HepG2 (cell line): Measurements from ENCODE around the gene SREBF1. TPM values are rescaled to one million over a fixed set of nuclear protein-coding genes. Genes with fewer than 3 reads are reported as not detected.
A peak's percentile ranks its signal among the peaks of the same experiment; 100 is the strongest.

Source experiments
- CBFB ChIP-seq: sonication (generic); formaldehyde crosslinking; IDR thresholded peaks from 2 replicates; pipeline ENCODE4 v1.4.0; 2020; ENCODE audit warnings: missing genetic modification reagents
- HNRNPLL ChIP-seq: fragments of 200-400 bp; formaldehyde crosslinking; IDR thresholded peaks from 2 replicates; pipeline ENCODE4 v1.6.1; 2017; ENCODE audit warnings: mild to moderate bottlenecking, low read depth, low read length; ENCODE audit not compliant: poor library complexity, severe bottlenecking
- JARID2 ChIP-seq: sonication (generic); formaldehyde crosslinking; IDR thresholded peaks from 2 replicates; pipeline ENCODE4 v1.8.1; 2023; ENCODE audit warnings: missing genetic modification reagents, inconsistent platforms; ENCODE audit not compliant: insufficient replicate concordance
- KDM5A ChIP-seq: fragments of 200-600 bp; sonication (generic); IDR thresholded peaks from 2 replicates; pipeline ENCODE4 v1.7.0; 2018; ENCODE audit warnings: antibody characterized with exemption, mild to moderate bottlenecking, low read length, borderline replicate concordance
- TAF1 ChIP-seq: sonication (generic); formaldehyde crosslinking; IDR thresholded peaks from 2 replicates; pipeline ENCODE4 v1.4.0; 2020; ENCODE audit warnings: missing genetic modification reagents
- TBX3 ChIP-seq: fragments of 450-650 bp; IDR thresholded peaks from 2 replicates; pipeline ENCODE4 v1.6.1; 2017; ENCODE audit warnings: antibody characterized with exemption, mild to moderate bottlenecking, inconsistent platforms, borderline replicate concordance
- ZBTB3 ChIP-seq: sonication (generic); formaldehyde crosslinking; IDR thresholded peaks from 2 replicates; pipeline ENCODE4 v1.4.0; 2020; ENCODE audit warnings: low read depth, mild to moderate bottlenecking, moderate library complexity, missing genetic modification reagents, borderline replicate concordance
- ZMYM4 ChIP-seq: sonication (generic); formaldehyde crosslinking; IDR thresholded peaks from 2 replicates; pipeline ENCODE4 v1.8.1; 2023; ENCODE audit warnings: mild to moderate bottlenecking, missing genetic modification reagents
- ZNF274 ChIP-seq: sonication (generic); formaldehyde crosslinking; IDR thresholded peaks from 2 replicates; pipeline ENCODE4 v1.5.1; 2020; ENCODE audit warnings: mild to moderate bottlenecking, missing genetic modification reagents
- ZNF333 ChIP-seq: sonication (generic); formaldehyde crosslinking; IDR thresholded peaks from 2 replicates; pipeline ENCODE4 v1.4.0; 2020; ENCODE audit warnings: mild to moderate bottlenecking, missing genetic modification reagents, borderline replicate concordance
- ZNF34 ChIP-seq: sonication (generic); formaldehyde crosslinking; IDR thresholded peaks from 2 replicates; pipeline ENCODE4 v1.4.0; 2020; ENCODE audit warnings: mild to moderate bottlenecking, missing genetic modification reagents, borderline replicate concordance
- ZNF670 ChIP-seq: sonication (generic); formaldehyde crosslinking; IDR thresholded peaks from 2 replicates; pipeline ENCODE4 v1.8.0; 2022; ENCODE audit warnings: mild to moderate bottlenecking, missing genetic modification reagents, borderline replicate concordance
- ZNF766 ChIP-seq: sonication (generic); formaldehyde crosslinking; IDR thresholded peaks from 2 replicates; pipeline ENCODE4 v1.5.0; 2020; ENCODE audit warnings: missing genetic modification reagents, borderline replicate concordance
- ZSCAN21 ChIP-seq: sonication (generic); formaldehyde crosslinking; IDR thresholded peaks from 2 replicates; pipeline ENCODE4 v1.8.0; 2022; ENCODE audit warnings: mild to moderate bottlenecking, missing genetic modification reagents, moderate library complexity, borderline replicate concordance
- ZXDC ChIP-seq: sonication (generic); formaldehyde crosslinking; IDR thresholded peaks from 2 replicates; pipeline ENCODE4 v1.5.0; 2020; ENCODE audit warnings: mild to moderate bottlenecking, missing genetic modification reagents
- polyA plus RNA-seq, 8 experiments: library from polyadenylated mRNA; depleted of rRNA in 3 of 8; stranded (reverse) in 7 of 8; unstranded in 1 of 8; fragments of >200 nt; fragmentation: Illumina TruSeq in 4 of 8; extraction: Trizol in 4 of 8; gene quantifications; 2 replicates each; pipeline versions ENCODE4 v1.2.1 to v1.2.3, GENCODE V29; 2011 to 2016; ENCODE audit warnings: low read depth in 4 of 8, missing spikeins in 1 of 8, mixed read lengths in 1 of 8; ENCODE audit not compliant: insufficient read depth in 1 of 8
- total RNA-seq, 5 experiments: library from RNA; depleted of rRNA; stranded (reverse); fragments of >200 nt; fragmentation: Illumina TruSeq; extraction: Trizol; gene quantifications; 2 replicates each; pipeline ENCODE4 v1.2.3, GENCODE V29; 2016; ENCODE audit warnings: low read depth in 1 of 5
- TF ChIP-seq, protein P1 (sequence below): sonication (generic); formaldehyde crosslinking; IDR thresholded peaks from 2 replicates; pipeline ENCODE4 v1.4.0; 2020; ENCODE audit warnings: mild to moderate bottlenecking, missing genetic modification reagents, borderline replicate concordance
- TF ChIP-seq, protein P2 (sequence below): IDR thresholded peaks from 2 replicates; pipeline ENCODE4 v1.6.1; 2012; ENCODE audit warnings: low read length, improper control_type of control experiment
- TF ChIP-seq, protein P3 (sequence below): sonication (generic); formaldehyde crosslinking; IDR thresholded peaks from 2 replicates; pipeline ENCODE4 v1.5.0; 2020; ENCODE audit warnings: missing genetic modification reagents, mild to moderate bottlenecking, borderline replicate concordance

SREBF1 gene
- total and polyA plus RNA-seq, 2 of the 13 experiments (the other 11 are each of a cell fraction or from before 2014, with no cell fraction given): 34.3 to 38.0 TPM

DNA sequence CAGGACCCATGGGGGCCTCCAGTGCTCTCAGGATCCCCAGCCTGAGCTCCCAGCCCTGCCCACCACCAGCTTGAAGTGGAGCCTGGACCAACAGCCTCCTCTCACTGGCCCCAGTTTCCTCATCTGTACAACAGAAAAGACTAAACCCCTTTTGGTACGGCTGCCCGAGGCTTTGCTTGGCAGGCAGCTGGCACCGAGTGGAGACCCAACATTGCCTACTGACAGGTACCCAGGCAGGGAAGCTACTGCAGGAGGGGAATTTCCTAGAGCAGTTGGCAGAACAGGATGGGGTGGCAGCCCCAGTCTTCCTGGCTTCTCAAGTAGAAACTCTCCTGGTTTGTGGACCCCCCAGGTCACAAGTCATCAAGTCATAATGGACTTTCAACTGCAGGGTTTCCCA is 14.2 kb downstream of the SREBF1 start (continued):
- no peak for TF ChIP-seq TBX3
- no peak for TF ChIP-seq HNRNPLL
- TF ChIP-seq KDM5A: no peak
- TF ChIP-seq ZNF766 (CRISPR knock-in tag): 0 out of 2 replicates have a peak, but pooled peaks have one; percentile 18
- no peak for TF ChIP-seq ZNF333 (CRISPR knock-in tag)
- TF ChIP-seq ZMYM4 (CRISPR knock-in tag): 0 out of 2 replicates have a peak, but pooled peaks have one; percentile 21
- TF ChIP-seq, protein P1, sequence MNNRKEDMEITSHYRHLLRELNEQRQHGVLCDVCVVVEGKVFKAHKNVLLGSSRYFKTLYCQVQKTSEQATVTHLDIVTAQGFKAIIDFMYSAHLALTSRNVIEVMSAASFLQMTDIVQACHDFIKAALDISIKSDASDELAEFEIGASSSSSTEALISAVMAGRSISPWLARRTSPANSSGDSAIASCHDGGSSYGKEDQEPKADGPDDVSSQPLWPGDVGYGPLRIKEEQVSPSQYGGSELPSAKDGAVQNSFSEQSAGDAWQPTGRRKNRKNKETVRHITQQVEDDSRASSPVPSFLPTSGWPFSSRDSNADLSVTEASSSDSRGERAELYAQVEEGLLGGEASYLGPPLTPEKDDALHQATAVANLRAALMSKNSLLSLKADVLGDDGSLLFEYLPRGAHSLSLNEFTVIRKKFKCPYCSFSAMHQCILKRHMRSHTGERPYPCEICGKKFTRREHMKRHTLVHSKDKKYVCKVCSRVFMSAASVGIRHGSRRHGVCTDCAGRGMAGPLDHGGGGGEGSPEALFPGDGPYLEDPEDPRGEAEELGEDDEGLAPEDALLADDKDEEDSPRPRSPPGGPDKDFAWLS (CRISPR knock-in tag): no peak
- TF ChIP-seq CBFB: no peak
- TF ChIP-seq, protein P2, sequence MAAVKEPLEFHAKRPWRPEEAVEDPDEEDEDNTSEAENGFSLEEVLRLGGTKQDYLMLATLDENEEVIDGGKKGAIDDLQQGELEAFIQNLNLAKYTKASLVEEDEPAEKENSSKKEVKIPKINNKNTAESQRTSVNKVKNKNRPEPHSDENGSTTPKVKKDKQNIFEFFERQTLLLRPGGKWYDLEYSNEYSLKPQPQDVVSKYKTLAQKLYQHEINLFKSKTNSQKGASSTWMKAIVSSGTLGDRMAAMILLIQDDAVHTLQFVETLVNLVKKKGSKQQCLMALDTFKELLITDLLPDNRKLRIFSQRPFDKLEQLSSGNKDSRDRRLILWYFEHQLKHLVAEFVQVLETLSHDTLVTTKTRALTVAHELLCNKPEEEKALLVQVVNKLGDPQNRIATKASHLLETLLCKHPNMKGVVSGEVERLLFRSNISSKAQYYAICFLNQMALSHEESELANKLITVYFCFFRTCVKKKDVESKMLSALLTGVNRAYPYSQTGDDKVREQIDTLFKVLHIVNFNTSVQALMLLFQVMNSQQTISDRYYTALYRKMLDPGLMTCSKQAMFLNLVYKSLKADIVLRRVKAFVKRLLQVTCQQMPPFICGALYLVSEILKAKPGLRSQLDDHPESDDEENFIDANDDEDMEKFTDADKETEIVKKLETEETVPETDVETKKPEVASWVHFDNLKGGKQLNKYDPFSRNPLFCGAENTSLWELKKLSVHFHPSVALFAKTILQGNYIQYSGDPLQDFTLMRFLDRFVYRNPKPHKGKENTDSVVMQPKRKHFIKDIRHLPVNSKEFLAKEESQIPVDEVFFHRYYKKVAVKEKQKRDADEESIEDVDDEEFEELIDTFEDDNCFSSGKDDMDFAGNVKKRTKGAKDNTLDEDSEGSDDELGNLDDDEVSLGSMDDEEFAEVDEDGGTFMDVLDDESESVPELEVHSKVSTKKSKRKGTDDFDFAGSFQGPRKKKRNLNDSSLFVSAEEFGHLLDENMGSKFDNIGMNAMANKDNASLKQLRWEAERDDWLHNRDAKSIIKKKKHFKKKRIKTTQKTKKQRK: no peak
- no peak for TF ChIP-seq ZXDC
- TF ChIP-seq ZBTB3 (CRISPR knock-in tag): no peak
- TF ChIP-seq ZNF274: no peak
- no peak for TF ChIP-seq ZSCAN21 (CRISPR knock-in tag)
- TF ChIP-seq ZNF670: no peak
- TF ChIP-seq ZNF34: no peak
- no peak for TF ChIP-seq JARID2
- no peak for TF ChIP-seq TAF1 (CRISPR knock-in tag)
- TF ChIP-seq, protein P3, sequence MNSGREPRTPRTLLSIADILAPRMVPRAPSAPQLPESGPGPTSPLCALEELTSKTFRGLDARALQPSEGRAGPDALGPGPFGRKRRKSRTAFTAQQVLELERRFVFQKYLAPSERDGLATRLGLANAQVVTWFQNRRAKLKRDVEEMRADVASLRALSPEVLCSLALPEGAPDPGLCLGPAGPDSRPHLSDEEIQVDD (CRISPR knock-in tag): no peak
